ENCODE results near the gene HMGXB3. TPM values are rescaled to one million over a fixed set of nuclear protein-coding genes. Genes with fewer than 3 reads are reported as not detected.
"Not testable (repeated sequence)": the region's sequence is repeated elsewhere in the genome, so short reads cannot be mapped to it uniquely, and the experiment has no call there.

Gene HMGXB3
- total RNA-seq, 2 donors from 2014 or later = 23.7 to 24.2 TPM

DNA sequence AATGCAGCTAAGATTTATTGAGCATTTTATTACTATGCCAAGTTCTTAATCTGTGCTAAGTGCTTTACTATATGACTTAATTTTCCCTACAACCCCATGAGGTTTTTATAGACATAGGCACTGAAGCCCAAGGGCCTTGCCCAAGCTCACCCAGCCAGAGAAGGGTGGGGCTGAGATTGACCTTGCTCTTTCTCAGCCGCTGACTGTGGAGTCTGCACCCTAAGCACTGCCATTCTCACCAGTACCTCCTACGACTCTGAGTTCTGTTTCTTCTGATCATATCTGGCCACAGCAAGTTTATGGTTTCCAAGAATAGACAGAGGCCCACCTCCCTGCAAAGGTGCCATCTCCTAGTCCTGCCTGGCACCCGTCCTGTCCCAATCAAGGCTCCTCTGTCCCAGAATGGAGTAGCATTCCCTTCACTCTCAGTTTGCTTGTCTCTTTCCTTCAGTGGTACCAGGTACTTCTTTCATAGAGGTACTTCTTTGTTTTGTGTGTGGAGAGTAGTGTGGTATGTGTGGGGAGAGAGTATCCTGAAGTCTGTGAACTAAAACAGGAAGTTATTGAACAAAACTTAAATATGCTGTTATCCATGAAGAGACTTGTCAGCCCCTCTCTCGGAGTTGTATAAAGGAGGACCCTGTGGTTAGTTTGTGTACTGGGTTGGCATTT is 43.3 kb downstream of the HMGXB3 start:
- intact Hi-C loops (cut with DNase I) = no loop called here
- DNase-seq (ENCODE audit: low spot score) = no peak

- no peak for DNase-seq (ENCODE audit: low spot score)
- intact Hi-C loops (cut with DNase I) = no loop called here
Measured at GRCh38 chr5:150044329-150044681, 43.8 kb downstream of the HMGXB3 start.

DNA sequence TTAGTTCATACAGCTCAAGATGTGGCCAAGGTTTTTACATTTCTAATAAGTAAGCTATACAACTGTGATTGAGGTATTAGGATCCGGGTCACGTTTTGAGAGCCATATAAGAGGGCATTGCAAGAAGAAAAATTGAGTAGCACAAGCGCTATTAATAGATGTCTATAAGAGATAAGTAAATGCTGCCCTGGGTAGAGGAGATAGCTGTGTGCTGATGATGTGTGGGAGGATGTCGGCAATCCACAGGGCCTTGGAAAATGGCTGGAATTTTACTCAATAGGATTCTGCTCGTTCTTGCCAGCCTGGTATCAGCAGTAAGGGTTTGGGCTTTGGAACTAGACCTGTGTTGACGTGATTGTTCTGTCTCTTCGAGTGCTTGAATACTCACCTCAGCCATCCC is 44.2 kb downstream of the HMGXB3 start:
- intact Hi-C loops (cut with DNase I) = no loop called here
- no peak for DNase-seq (ENCODE audit: low spot score)

DNA sequence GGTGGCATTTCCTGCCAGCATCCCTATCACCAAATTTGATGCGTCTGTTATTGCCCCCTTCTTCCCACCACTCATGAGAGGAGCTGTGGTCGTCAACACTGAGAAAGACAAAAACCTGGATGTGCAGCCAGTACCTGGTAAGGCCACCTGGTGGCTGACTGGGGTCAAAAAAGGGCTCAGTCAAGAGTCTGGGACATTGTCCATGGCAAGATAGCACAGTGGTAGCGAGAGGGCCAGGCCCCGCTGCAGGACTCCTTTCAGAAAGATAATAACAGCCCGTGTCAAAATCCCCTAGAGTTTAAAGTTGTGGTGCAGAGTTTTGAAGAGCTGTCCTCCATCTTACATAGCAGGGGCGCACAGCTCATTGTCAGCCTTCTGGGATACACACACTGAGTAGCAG is 45.0 kb downstream of the HMGXB3 start:
- DNase-seq (ENCODE audit: low spot score) = no peak
- intact Hi-C loops (cut with DNase I) = no loop called here

GRCh38 chr5:150046031-150046430 is 45.5 kb downstream of the HMGXB3 start:
- DNase-seq (ENCODE audit: low spot score) = no peak
- intact Hi-C loops (cut with DNase I) = no loop called here

DNA sequence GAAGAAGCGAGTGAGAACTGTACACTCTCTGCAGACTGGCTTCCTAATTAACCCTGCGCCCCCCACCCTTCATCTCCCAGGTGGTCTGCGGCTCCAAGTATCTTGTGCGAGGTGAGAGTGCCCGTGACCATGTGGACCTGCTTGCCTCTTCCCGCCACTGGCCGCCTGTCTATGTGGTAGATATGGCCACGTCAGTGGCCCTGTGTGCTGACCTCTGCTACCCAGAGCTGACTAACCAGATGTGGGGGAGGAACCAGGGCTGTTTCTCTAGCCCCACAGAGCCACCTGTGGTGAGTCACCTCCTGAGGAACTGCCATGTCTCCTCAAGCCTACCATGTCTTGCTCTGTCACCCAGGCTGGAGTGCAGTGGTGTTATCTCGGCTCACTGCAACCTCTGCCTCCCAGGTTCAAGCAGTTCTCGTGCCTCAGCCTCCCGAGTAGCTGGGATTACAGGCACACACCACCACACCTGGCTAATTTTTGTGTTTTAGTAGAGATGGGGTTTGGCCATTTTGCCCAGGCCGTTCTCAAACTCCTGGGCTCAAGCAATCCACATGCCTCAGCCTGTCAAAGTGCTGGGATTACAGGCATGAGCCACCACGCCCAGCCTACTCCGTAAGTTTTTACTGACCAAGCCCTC is 49.8 kb downstream of the HMGXB3 start:
- DNase-seq (ENCODE audit: low spot score); intact Hi-C loops (cut with DNase I): not testable (repeated sequence)

DNA sequence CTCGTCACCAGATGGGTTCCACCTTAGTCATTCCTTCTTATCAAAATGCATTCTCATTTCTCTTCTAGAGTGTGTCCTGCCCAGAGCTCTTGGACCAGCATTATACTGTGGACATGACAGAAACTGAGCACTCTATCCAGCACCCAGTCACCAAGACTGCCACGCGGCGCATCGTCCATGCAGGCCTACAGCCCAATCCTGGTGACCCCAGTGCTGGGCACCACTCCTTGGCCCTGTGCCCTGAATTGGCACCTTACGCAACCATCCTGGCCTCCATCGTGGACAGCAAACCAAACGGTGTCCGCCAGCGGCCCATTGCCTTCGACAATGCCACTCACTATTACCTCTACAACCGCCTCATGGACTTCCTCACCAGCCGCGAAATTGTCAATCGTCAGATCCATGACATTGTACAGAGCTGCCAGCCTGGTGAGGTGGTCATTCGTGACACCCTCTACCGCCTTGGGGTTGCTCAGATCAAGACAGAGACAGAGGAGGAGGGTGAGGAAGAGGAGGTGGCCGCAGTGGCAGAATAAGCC is 51.2 kb downstream of the HMGXB3 start:
- intact Hi-C loops (cut with DNase I) = no loop called here
- no peak for DNase-seq (ENCODE audit: low spot score)

DNA sequence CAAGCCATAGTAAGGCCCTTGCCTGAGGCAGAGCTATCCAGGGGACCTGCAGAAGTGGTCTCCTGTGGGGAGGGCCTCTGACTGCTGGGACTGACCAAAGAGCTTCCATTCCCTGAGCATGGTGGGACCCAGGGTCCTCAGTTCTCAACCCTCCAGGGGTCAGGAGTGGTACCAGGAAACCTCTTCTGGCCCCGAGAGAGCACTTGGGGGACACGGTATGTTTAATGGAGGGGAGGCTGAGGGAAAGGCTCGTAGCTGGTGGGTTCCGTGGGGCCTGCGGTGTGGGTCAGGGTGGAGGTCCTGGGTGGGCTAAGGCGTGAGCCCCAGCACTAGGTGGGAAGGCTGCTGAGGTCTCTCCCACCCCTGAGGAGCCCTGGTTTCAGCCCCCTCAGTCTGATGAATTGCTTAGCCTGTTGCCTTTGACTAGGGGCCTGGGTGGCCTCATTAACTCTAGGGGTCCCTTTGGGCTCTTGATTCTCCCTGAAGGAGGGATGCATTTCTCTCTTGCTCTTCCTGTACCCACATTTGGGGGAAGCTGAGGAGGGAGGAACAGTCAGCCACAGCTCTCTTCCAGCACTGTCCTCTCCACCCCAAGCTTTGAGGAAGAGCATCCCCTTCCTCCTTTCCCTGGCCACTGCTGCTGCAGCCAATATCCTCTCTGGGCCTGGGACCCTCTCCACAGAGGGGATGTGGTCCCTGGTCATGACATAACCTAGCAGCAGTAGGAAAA is 51.9 kb downstream of the HMGXB3 start:
- DNase-seq (ENCODE audit: low spot score) = no peak
- intact Hi-C loops (cut with DNase I) = no loop called here

- intact Hi-C loops (cut with DNase I) = no loop called here
- DNase-seq (ENCODE audit: low spot score) = no peak
Measured at GRCh38 chr5:150052956-150053712, 52.6 kb downstream of the HMGXB3 start.

DNA sequence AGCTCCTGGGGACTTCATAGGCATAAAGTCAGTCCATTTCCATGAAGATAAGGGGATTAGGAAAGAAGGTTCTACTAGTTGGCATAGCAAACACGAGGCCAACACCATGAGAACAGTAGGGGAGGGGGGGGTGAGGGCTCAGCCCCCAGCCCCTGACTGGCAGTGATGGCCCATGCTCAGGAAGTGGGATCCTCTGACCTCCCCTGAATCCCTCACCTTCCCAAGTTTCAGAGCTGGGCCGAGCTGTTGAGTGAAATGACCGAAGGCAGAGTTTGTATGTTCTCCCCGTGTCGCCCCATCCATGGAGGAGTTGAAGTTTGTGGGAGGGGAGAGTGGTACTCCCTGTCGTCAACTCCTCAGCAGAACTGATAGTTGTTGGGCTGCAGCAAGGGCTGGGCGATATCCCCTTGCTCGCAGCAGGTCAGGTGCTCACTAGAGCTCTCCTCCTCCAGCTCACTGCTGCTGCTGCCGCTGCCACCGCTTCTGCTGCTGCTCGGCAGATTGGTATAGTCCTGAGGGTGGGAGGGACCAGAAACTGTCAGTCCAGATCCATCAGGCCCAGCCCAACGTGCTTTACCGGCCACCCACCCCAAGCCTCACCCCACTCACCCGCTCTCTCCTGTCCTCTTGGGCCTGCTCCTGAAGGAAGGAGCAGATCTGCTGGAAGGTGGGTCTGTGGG is 53.3 kb downstream of the HMGXB3 start:
- intact Hi-C loops (cut with DNase I) = no loop called here
- no peak for DNase-seq (ENCODE audit: low spot score)

- intact Hi-C loops (cut with DNase I) = no loop called here
- DNase-seq (ENCODE audit: low spot score) = no peak
Measured at GRCh38 chr5:150054569-150054968, 54.0 kb downstream of the HMGXB3 start.

GRCh38 chr5:150055326-150056074 is 55.0 kb downstream of the HMGXB3 start:
- intact Hi-C loops (cut with DNase I) = no loop called here

DNA sequence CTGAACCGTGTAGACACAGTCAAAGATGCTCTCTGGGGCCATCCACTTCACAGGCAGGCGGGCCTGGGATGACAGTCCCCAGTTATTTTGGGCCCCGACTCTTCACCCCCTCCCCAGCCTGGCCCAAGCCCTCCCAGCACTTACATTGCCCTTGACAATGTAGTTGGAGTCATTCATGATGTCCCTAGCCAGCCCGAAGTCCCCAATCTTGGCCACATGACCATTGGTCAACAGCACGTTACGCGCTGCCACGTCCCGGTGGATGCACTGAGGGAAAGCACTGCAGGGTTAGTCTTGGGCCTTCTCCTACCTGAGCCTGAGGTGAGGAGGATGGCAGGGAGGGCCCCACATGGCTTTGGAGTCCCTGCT is 55.5 kb downstream of the HMGXB3 start:
- DNase-seq (ENCODE audit: low spot score) = no peak
- intact Hi-C loops (cut with DNase I) = no loop called here

More at GRCh38 chr5:150055326-150056074, 55.0 kb downstream of the HMGXB3 start:
- DNase-seq (ENCODE audit: low spot score) = no peak

GRCh38 chr5:150057052-150057451 is 56.5 kb downstream of the HMGXB3 start:
- no peak for DNase-seq (ENCODE audit: low spot score)
- intact Hi-C loops (cut with DNase I) = no loop called here

GRCh38 chr5:150057511-150057910 is 57.0 kb downstream of the HMGXB3 start:
- intact Hi-C loops (cut with DNase I) = no loop called here

DNA sequence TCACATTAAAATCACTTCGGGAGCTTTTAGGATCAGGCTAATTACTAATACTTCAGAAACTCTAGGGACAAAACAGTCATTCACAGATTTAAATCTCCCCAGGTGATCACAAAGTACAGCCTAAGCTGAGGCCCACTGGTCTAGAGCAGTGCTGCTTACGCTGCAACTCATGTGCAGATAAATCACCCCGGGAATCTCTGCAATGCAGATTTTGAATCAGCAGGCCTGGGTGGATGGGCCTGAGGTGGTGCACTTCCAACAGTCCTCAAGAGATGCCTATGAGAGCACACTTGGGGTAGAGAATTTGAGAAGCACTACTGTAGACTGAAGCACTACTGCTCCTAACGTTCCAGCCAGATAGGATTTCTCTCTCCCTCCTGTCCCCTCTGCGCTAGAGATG is 57.5 kb downstream of the HMGXB3 start:
- DNase-seq (ENCODE audit: low spot score) = no peak
- intact Hi-C loops (cut with DNase I) = no loop called here

More at GRCh38 chr5:150057511-150057910, 57.0 kb downstream of the HMGXB3 start:
- no peak for DNase-seq (ENCODE audit: low spot score)

- no peak for DNase-seq (ENCODE audit: low spot score)
- intact Hi-C loops (cut with DNase I) = no loop called here
Measured at GRCh38 chr5:150058480-150059126, 58.1 kb downstream of the HMGXB3 start.

DNA sequence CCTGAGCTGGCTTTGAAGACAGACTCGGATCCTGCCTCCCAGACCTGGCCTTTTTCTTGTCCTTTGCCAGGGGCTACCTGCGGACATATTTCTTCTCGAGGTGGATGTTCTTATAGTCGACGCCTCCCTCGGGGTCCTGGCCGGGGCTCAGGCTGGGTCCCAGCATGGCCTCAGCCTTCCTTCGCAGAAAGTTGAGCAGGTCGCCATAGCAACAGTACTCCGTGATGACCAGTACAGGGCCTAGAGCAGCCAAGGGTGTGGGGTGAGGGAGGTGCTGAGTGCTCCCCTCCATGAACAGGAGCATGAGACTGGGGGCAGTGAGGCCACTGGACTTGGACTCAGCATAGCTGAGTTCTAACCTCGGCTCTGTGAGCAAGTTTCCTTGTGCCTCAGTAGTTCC is 59.1 kb downstream of the HMGXB3 start:
- intact Hi-C loops (cut with DNase I) = no loop called here
- DNase-seq (ENCODE audit: low spot score) = peak; percentile 49
